Upper lobe of right lung (tissue), 1 donor: ENCODE data around the gene PCDH12. TPM values are rescaled to one million over a fixed set of nuclear protein-coding genes. Genes with fewer than 3 reads are reported as not detected.

ENCODE experiments used
- ATAC-seq: fragments of 200-7000 bp; cut with Tn5 transposase; one replicate; pipeline ENCODE4 v1.9.1; 2020; ENCODE audit warnings: mild to moderate bottlenecking, moderate library complexity
- DNase-seq: peaks from one replicate; pipeline ENCODE4 v3.0.0-alpha.2; 2020
- H3K27ac ChIP-seq: fragments of 200-600 bp; one replicate; pipeline ENCODE4 v1.8.0; 2022
- H3K27me3 ChIP-seq: fragments of 200-600 bp; one replicate; pipeline ENCODE4 v1.8.0; 2022; ENCODE audit warnings: mild to moderate bottlenecking
- H3K36me3 ChIP-seq: fragments of 200-600 bp; one replicate; pipeline ENCODE4 v1.8.0; 2022
- H3K4me1 ChIP-seq: fragments of 200-600 bp; one replicate; pipeline ENCODE4 v1.8.0; 2022
- H3K4me3 ChIP-seq: fragments of 200-600 bp; one replicate; pipeline ENCODE4 v1.8.0; 2022; ENCODE audit warnings: mild to moderate bottlenecking
- H3K9me3 ChIP-seq: fragments of 200-600 bp; one replicate; pipeline ENCODE4 v1.8.0; 2022
- intact Hi-C: fragments of 100-400 bp; cut with DNase I; formaldehyde crosslinking; loops from one replicate; pipeline ENCODE4 v1.11.0; 2022
- total RNA-seq: library from RNA; stranded (reverse); fragmentation: NEBNext Ultra II Directional; extraction: Animal tissue kit (Norgen Biotek cat#: 25700); gene quantifications from one replicate; pipeline ENCODE4 v1.2.1, GENCODE V29; 2021
- TF ChIP-seq, protein P1 (sequence below): fragments of 200-600 bp; IDR thresholded peaks from one replicate; pipeline ENCODE4 v1.8.0; 2022; ENCODE audit warnings: antibody characterized with exemption
- donor health status: DM: no; HTN: yes; CAD: no; lungs with severe emphysema.

PCDH12 gene
- total RNA-seq, 1 donor from 2014 or later, result 17.0 TPM

DNA sequence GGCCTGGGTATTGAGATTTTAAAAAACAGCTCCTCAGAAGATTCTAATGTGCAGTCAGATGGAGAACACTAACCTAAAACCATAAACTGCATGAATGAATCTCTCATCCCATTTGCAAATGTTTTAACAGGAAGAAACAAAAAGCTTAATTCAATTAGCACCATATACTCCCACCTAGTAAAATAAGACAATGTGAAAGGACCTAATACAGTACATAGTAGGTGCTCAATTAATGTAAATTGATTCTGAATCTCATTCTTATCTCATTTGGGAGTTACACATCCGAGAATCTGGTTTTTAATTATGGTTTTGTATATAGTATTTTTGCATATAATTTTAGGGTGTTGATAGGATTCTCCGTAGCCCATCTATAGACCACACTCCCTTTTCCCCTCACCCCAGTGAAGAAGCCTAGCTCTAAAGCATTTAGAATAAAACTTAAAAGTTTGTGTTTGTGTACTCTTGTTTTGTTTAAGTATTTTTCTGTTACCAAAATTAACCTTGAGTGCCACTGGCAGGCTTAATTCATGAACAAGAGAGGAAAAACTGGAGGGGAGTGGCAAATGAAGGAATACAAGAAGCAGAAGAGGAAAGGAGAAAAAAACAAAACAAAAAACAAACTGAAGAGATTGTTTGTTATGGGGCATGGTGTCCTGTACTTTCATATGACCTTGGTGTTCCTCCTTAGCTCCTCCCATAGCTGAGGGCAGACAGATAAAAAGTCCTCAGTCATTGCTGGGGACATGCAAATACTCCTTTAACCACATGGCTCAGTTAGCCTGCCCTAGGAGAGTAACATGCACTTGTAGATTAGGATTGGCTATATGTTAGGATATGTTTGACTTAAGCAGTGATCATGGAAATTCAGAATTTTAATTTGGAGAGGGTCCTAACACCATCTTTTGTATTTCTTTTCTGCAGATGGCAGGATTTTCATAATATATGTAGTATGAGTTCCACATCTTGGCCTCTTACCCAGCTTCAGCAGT, 12.1 kb upstream of the PCDH12 start:
- Histone ChIP-seq H3K9me3 (no peaks in the 10 kb centered on the region), H3K4me3 (peak overlapping the region; percentile 77), H3K36me3 (peaks cover 32% of the 10 kb centered on the region), H3K27me3 (no peaks in the 10 kb centered on the region), H3K27ac (peak overlapping the region; percentile 98), H3K4me1 (peaks cover 20% of the 10 kb centered on the region)
- ATAC-seq, result peak; percentile 5
- TF ChIP-seq, protein P1, sequence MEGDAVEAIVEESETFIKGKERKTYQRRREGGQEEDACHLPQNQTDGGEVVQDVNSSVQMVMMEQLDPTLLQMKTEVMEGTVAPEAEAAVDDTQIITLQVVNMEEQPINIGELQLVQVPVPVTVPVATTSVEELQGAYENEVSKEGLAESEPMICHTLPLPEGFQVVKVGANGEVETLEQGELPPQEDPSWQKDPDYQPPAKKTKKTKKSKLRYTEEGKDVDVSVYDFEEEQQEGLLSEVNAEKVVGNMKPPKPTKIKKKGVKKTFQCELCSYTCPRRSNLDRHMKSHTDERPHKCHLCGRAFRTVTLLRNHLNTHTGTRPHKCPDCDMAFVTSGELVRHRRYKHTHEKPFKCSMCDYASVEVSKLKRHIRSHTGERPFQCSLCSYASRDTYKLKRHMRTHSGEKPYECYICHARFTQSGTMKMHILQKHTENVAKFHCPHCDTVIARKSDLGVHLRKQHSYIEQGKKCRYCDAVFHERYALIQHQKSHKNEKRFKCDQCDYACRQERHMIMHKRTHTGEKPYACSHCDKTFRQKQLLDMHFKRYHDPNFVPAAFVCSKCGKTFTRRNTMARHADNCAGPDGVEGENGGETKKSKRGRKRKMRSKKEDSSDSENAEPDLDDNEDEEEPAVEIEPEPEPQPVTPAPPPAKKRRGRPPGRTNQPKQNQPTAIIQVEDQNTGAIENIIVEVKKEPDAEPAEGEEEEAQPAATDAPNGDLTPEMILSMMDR, result no peak
- intact Hi-C loops, result no loop called here
- no peak for DNase-seq

DNA sequence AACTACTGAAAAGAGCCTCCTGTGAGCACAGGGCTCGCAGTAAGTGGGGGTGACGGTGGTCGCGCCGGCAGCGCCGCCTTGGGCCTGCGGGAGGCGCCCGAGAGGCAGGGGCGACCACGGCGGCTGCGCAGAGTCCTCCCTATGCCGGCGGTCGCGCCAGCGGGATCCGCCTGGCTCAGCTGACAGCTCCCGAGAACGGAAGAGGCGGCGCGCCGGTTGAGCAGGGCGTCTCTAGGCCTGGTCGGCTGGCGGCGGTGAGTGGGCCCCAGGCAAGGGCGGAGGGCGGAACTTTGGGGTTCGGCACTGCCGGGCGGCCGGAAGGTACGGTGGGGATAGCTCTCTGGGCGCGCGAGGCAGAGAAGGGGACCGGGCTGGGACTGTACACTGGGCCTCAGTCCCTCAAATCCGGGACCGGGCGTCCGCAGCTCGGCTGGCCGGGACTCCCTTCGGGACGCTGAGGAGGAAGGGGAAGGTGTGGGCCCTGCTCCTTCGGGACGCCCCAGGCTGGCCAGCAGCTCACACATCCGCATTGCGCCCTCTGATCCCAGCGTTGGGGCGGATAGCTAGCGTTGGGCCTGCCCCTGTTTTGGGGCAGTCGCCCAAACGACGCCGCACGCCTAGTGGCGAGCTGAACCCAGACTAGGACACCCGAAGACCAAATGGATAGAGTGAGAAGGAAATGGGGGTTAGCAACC, 11.1 kb upstream of the PCDH12 start, which contains the start of gene RNF14:
Gene RNF14 (plus strand): TSS at position 192 of the 695 bp plus-strand sequence. CDS start 4,484 bp downstream, outside the sequence.
- H3K27me3 ChIP-seq, result no peaks in the 10 kb centered on the region
- DNase-seq, result peak; percentile 99
- H3K36me3 ChIP-seq, result peaks cover 22% of the 10 kb centered on the region
- peak within 1 kb of the TSS; percentile 98 for H3K27ac ChIP-seq
- H3K4me1 ChIP-seq, result peaks cover 14% of the 10 kb centered on the region
- intact Hi-C loops, result no loop called here
- H3K4me3 ChIP-seq, result peak within 1 kb of the TSS; percentile 77
- no peaks in the 10 kb centered on the region for H3K9me3 ChIP-seq
- ATAC-seq, result peak; percentile 98
- TF ChIP-seq, protein P1, result peak; percentile 99

DNA sequence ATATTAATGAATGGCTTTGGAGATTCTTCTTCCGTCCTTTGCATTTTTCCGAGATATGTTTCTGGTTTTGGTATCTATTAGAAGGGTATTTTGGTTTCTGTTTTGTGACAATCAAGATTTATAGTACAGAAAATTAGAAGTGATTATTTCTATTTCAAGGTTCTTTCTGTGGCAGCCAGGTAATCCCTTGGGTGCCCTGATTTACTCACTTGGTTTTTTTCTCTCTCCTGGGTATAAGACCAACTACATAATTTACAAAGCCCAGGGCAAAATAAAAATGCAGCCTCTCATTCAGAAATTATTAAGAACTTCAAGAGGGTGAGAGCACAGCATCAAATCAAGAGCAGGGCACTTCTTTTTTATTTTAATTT, 8.9 kb upstream of the PCDH12 start:
- H3K27ac ChIP-seq, result no peak overlapping the region
- no peak overlapping the region for H3K4me3 ChIP-seq
- DNase-seq, result no peak
- ATAC-seq, result no peak
- peaks cover 14% of the 10 kb centered on the region for H3K4me1 ChIP-seq
- TF ChIP-seq, protein P1, result no peak
- H3K27me3 ChIP-seq, result no peaks in the 10 kb centered on the region
- peaks cover under 1% of the 10 kb centered on the region for H3K36me3 ChIP-seq
- H3K9me3 ChIP-seq, result no peaks in the 10 kb centered on the region
- intact Hi-C loops, result no loop called here

DNA sequence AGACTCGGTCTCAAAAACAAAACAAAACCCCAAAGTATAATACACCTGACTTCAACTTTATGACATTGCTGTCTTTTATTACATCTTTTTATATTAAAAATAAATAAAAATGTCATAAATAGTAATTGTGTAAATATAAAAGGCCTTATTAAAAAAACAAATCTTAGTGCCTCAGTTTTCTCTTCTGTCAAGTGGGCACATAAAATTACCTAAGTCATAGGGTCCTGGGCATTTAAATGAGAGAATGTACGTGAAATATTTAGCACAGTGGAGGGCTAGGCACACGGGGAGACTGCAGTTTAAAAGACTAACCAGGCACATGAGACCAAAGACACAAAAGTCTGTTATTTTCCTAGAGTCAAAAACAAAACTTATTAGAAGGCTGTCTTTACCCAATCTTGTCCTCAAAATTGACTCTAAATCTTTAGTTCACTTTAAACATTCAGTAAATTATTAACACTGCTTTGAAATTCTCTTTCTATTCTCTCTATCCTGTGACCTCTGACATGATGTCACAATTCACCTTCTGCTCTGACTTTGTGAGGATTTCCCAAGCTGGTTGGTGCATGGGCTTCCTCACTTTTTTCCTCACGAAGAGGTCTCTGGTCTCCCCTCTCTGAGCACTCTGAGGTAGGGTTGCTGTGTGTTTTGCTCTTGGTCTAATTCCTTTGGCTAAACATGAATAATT, 8.4 kb upstream of the PCDH12 start:
- Histone ChIP-seq H3K27ac (no peak overlapping the region), H3K36me3 (no peaks in the 10 kb centered on the region), H3K4me1 (peaks cover 14% of the 10 kb centered on the region), H3K4me3 (no peak overlapping the region), H3K9me3 (no peaks in the 10 kb centered on the region), H3K27me3 (no peaks in the 10 kb centered on the region)
- TF ChIP-seq, protein P1, result no peak
- DNase-seq, result no peak
- no peak for ATAC-seq
- intact Hi-C loops, result no loop called here

DNA sequence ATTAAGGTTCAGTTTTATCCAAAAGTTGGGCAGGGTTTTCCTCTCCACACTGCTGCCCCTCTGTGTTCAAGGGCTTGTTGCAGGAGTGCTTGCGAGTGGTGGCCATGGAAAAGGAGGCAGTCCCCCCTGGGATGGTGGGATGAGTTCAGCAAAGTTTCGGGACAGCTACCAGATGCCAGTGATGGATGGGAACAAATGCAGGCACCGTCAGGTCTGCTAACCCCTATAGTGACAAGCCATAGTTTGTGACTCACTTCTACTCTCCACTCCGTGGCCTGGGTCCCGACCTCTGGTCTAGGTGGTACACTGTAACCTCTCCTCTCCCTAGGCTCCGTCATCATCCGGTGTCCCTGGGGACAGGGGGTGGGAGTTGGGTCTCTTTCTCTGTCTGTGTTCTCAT, 7.1 kb upstream of the PCDH12 start:
- Histone ChIP-seq H3K4me1 (peaks cover 5% of the 10 kb centered on the region), H3K27ac (no peak overlapping the region), H3K36me3 (no peaks in the 10 kb centered on the region), H3K4me3 (no peak overlapping the region), H3K9me3 (no peaks in the 10 kb centered on the region), H3K27me3 (no peaks in the 10 kb centered on the region)
- ATAC-seq (no peak), DNase-seq (no peak)
- intact Hi-C loops, result no loop called here
- TF ChIP-seq, protein P1, result no peak
